CD8-positive, alpha-beta memory T cell (primary cell): ENCODE measurements around the gene CCR7. TPM values are rescaled to one million over a fixed set of nuclear protein-coding genes. Genes with fewer than 3 reads are reported as not detected.

Experiments used
- CTCF ChIA-PET: fragments of 350-600 bp; sonication (Branson Sonifier 250); formaldehyde crosslinking; loops from one replicate; lab custom pipeline; 2021; ENCODE audit warnings: antibody characterized with exemption; lab: Charles Lee
- POLR2A ChIA-PET: fragments of 350-600 bp; sonication (Branson Sonifier 250); formaldehyde crosslinking; loops from one replicate; lab custom pipeline; 2021; ENCODE audit warnings: antibody characterized with exemption; lab: Charles Lee
- DNase-seq, 5 donors: peaks; one replicate each; pipeline versions ENCODE4 v3.0.0 to v3.0.0-alpha.2; 2020 to 2022; ENCODE audit warnings: mixed read lengths in 1 of 5
- H3K27ac ChIP-seq: one replicate; pipeline ENCODE4 v1.7.0; 2013; ENCODE audit warnings: low read depth, mild to moderate bottlenecking, low read length, moderate library complexity
- H3K27me3 ChIP-seq: 2 replicates; pipeline ENCODE4 v1.7.0; 2013; ENCODE audit warnings: low read length, mild to moderate bottlenecking; ENCODE audit not compliant: insufficient read depth, poor library complexity, severe bottlenecking
- H3K36me3 ChIP-seq: 2 replicates; pipeline ENCODE4 v1.7.0; 2013; ENCODE audit warnings: mild to moderate bottlenecking, low read length, moderate library complexity; ENCODE audit not compliant: insufficient read depth
- H3K4me1 ChIP-seq: 2 replicates; pipeline ENCODE4 v1.7.0; 2013; ENCODE audit warnings: mild to moderate bottlenecking, low read length, moderate library complexity; ENCODE audit not compliant: insufficient read depth
- H3K4me3 ChIP-seq: 2 replicates; pipeline ENCODE4 v1.7.0; 2013; ENCODE audit warnings: mild to moderate bottlenecking, low read length
- H3K9me3 ChIP-seq: 2 replicates; pipeline ENCODE4 v1.7.0; 2013; ENCODE audit warnings: mild to moderate bottlenecking, low read length
- H3K27ac Mint-ChIP-seq, 8 donors: one replicate each; pipeline ENCODE4 v1.8.0; 2020 to 2021; ENCODE audit warnings: mixed read lengths in 8 of 8, mild to moderate bottlenecking in 6 of 8, inconsistent platforms in 3 of 8, moderate library complexity in 3 of 8
- H3K27me3 Mint-ChIP-seq, 2 donors: one replicate each; pipeline ENCODE4 v1.8.0; 2020 to 2021; ENCODE audit warnings: mixed read lengths in 2 of 2, mild to moderate bottlenecking in 1 of 2, moderate library complexity in 1 of 2
- H3K36me3 Mint-ChIP-seq, 3 donors: one replicate each; pipeline ENCODE4 v1.8.0; 2020 to 2021; ENCODE audit warnings: mixed read lengths in 3 of 3, inconsistent platforms in 1 of 3, mild to moderate bottlenecking in 1 of 3
- H3K4me1 Mint-ChIP-seq, 3 donors: one replicate each; pipeline ENCODE4 v1.8.0; 2020 to 2021; ENCODE audit warnings: mixed read lengths in 3 of 3, inconsistent platforms in 1 of 3, mild to moderate bottlenecking in 1 of 3
- H3K4me3 Mint-ChIP-seq, 7 donors: one replicate each; pipeline ENCODE4 v1.8.0; 2020 to 2021; ENCODE audit warnings: mixed read lengths in 7 of 7, mild to moderate bottlenecking in 6 of 7, moderate library complexity in 4 of 7, inconsistent platforms in 2 of 7
- H3K9me3 Mint-ChIP-seq, 5 donors: one replicate each; pipeline ENCODE4 v1.8.0; 2020 to 2022; ENCODE audit warnings: mixed read lengths in 5 of 5, mild to moderate bottlenecking in 3 of 5, moderate library complexity in 2 of 5, inconsistent platforms in 1 of 5
- polyA plus RNA-seq: library from polyadenylated mRNA; unstranded; fragments of 300-500 nt; fragmentation: Illumina TruSeq; gene quantifications from one replicate; pipeline ENCODE4 v1.2.3, GENCODE V29; 2021
- total RNA-seq, 2 experiments: library from RNA; stranded (reverse); gene quantifications; one replicate each; pipeline ENCODE4 v1.2.3, GENCODE V29; 2021

CCR7 gene
- total and polyA plus RNA-seq, 3 experiments from 2014 or later, result 152 to 286 (median 154) TPM

DNA sequence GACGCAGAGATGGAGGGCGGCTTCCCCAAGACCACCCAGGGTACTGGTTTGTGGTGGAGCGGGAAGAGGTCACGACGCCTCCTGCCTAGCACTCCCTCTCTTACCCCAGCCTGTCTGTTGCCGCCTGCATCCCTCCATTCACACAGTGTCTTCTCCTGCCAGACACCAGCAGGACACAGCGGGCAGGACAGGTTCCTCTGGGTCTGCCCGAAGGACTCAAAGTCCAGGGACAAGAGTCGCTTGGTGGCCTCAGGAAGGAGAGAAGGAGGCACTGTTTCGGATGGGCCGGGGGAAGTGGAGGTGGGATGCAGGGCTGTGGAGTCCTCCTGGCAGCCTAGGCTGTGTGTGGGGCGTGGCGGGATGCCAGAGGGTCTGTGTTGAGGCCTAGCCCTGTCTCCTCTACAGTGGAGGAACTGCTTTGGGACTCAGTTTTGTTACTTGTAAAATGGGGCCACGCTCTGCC, 44.2 kb downstream of the CCR7 start:
- ChIA-PET CTCF (interaction anchor here (2.3 to 2.4 kb wide), 2 partner anchors 12 to 45 kb away, joined by 6 to 9 read pairs; no protein-coding TSS in a partner anchor), POLR2A (interaction anchor here (0.9 kb wide), 1 partner anchor 19 kb away, joined by 3 read pairs; no protein-coding TSS in a partner anchor)
- no peak overlapping the region for H3K27ac ChIP-seq
- Mint-ChIP-seq H3K36me3 (peaks cover 15 to 34% (median 16%) of the 10 kb centered on the region in 3 donors), H3K4me3 (peak overlapping the region in 2 of 7 donors; percentile 9 to 16), H3K27ac (peak overlapping the region in 1 of 8 donors; percentile 87), H3K4me1 (peaks cover 44 to 71% (median 67%) of the 10 kb centered on the region in 3 donors), H3K27me3 (peaks cover 0 to 5% of the 10 kb centered on the region in 2 donors), H3K9me3 (peaks cover 10 to 14% (median 13%) of the 10 kb centered on the region in 5 donors)
- no peaks in the 10 kb centered on the region for H3K27me3 ChIP-seq
- H3K4me1 ChIP-seq, result peaks cover 38% of the 10 kb centered on the region
- no peak overlapping the region for H3K4me3 ChIP-seq
- DNase-seq, result no peak
- H3K36me3 ChIP-seq, result no peaks in the 10 kb centered on the region
- H3K9me3 ChIP-seq, result peaks cover 11% of the 10 kb centered on the region

DNA sequence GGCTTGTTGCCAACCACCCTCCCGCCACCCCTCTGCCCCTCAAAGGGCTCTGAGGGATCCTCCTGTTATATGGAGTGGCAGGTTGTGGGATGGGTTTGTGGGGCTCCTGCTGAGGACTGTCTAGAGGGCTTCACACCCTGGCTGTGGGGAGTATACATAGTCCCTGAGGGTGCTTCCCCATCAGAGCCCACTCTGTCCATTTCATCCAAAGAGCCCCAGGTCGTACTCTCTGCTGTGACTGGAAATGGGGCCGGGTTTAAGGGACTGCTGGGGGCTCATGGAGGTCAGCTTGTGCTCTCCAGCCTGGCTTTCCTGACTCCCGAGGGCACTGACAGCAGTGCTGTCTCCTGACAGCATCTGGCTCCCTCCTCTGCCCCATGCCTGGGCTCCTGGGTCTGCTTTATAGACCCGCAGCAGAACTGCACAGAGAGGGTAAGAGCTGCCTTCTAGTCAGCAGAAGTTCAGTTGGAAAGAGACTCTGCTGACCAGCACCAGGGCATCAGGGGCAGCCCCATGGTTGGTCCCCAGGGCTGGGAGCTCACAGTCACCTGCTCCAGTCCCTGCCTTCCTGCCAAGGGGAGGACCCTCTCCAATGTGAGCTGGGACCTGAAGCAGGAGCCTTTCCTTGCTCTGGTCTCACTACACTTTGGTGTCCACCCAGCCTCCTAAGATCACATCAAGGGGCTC, 46.0 kb downstream of the CCR7 start:
- H3K27me3 Mint-ChIP-seq, result peaks cover 0 to 5% of the 10 kb centered on the region in 2 donors
- no peak overlapping the region for H3K27ac ChIP-seq
- H3K4me1 Mint-ChIP-seq, result peaks cover 61 to 89% (median 85%) of the 10 kb centered on the region in 3 donors
- H3K4me3 ChIP-seq, result no peak overlapping the region
- H3K4me1 ChIP-seq, result peaks cover 56% of the 10 kb centered on the region
- peaks cover 0 to 3% (median 2%) of the 10 kb centered on the region in 5 donors for H3K9me3 Mint-ChIP-seq
- no peaks in the 10 kb centered on the region for H3K36me3 ChIP-seq
- H3K36me3 Mint-ChIP-seq, result peaks cover 7 to 16% (median 9%) of the 10 kb centered on the region in 3 donors
- no peak for DNase-seq
- H3K9me3 ChIP-seq, result peaks cover under 1% of the 10 kb centered on the region
- no peaks in the 10 kb centered on the region for H3K27me3 ChIP-seq
- H3K27ac Mint-ChIP-seq, result peak overlapping the region in 6 of 8 donors; percentile 27 to 88 (median 62)
- ChIA-PET POLR2A (no interaction called here), CTCF (interaction anchor here (1.0 to 2.4 kb wide), 3 partner anchors 14 to 76 kb away, joined by 3 to 9 read pairs (median 6); partner anchors contain the start of gene IGFBP4)
- H3K4me3 Mint-ChIP-seq, result peak overlapping the region; percentile 21 to 92 (median 63)

DNA sequence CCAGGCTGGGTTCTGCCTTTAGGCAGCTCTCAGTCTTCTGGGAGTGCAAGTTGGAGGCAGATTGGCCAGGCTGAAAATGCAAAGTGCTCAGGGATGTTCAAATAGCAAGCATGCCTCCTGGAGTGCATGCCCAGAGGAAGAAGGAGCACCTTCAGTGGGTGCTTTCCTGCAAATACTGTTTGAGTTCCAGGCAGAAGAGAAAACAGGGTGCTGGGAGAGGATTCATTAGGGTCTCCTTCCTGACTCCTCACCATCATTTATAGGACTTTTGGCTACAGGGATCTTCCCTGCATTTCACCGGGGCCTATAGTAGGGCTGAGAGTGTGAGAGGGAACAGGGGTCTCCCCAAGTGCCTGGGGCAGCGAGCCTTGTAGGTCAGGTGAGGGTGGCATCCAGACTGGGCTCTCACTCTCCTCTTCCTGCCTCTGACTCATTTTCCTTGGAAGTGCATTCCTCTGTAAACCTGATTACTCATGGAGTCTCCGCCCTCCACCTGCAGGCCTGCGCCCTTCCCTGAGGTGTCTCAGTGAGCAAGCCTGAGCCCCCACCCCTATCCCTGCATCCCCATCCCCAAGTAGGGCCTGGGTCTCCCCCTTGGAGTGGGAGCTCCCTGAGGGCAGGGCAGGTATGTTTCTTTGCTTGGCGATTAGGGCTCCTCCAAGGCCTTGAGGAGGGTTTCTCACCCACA, 46.7 kb downstream of the CCR7 start:
- H3K4me1 ChIP-seq, result peaks cover 63% of the 10 kb centered on the region
- H3K36me3 Mint-ChIP-seq, result peaks cover 4 to 11% (median 8%) of the 10 kb centered on the region in 3 donors
- CTCF ChIA-PET, result interaction anchor here (1.9 to 2.7 kb wide), 3 partner anchors 15 to 42 kb away, joined by 8 to 23 read pairs (median 8); no protein-coding TSS in a partner anchor

DNA sequence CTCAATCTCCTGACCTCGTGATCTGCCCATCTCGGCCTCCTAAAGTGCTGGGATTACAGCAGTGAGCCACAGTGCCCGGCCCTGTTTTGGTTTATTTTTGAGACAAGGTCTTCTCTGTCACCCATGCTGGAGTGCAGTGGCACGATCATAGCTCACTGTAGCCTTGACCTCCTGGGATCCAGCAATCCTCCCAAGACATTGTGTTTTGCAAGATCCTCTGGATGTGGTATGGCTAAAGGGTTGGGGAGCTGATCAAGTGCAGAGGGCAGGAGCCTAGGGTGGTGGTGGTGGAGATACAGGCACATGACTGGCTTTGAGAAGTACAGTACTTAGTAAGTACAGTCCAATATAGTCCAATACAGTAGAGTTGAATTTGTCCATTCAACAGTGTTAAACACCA, 47.3 kb downstream of the CCR7 start:
- Histone ChIP-seq H3K27me3 (no peaks in the 10 kb centered on the region), H3K27ac (no peak overlapping the region), H3K9me3 (no peaks in the 10 kb centered on the region), H3K4me3 (peak overlapping the region; percentile 43), H3K4me1 (peaks cover 67% of the 10 kb centered on the region), H3K36me3 (no peaks in the 10 kb centered on the region)
- H3K9me3 Mint-ChIP-seq, result no peaks in the 10 kb centered on the region
- DNase-seq, result no peak
- peak overlapping the region; percentile 45 to 92 (median 89) for H3K4me3 Mint-ChIP-seq
- ChIA-PET POLR2A (interaction anchor here (0.5 to 2.0 kb wide), 3 partner anchors 15 to 407 kb away, joined by 8 to 16 read pairs (median 9); no protein-coding TSS in a partner anchor), CTCF (interaction anchor here (1.1 to 2.7 kb wide), 7 partner anchors 15 to 97 kb away, joined by 3 to 23 read pairs (median 6); no protein-coding TSS in a partner anchor)
- peak overlapping the region in 7 of 8 donors; percentile 18 to 85 (median 64) for H3K27ac Mint-ChIP-seq
- H3K4me1 Mint-ChIP-seq, result peaks cover 68 to 89% (median 87%) of the 10 kb centered on the region in 3 donors
- peaks cover 0 to 5% of the 10 kb centered on the region in 2 donors for H3K27me3 Mint-ChIP-seq
- H3K36me3 Mint-ChIP-seq, result peaks cover 0 to 6% (median 4%) of the 10 kb centered on the region in 3 donors

More for the DNA sequence above, 46.7 kb downstream of the CCR7 start:
- H3K36me3 ChIP-seq, result no peaks in the 10 kb centered on the region
- DNase-seq, result no peak
- H3K9me3 Mint-ChIP-seq, result no peaks in the 10 kb centered on the region
- H3K9me3 ChIP-seq, result no peaks in the 10 kb centered on the region
- H3K27ac ChIP-seq, result no peak overlapping the region
- peaks cover 0 to 5% of the 10 kb centered on the region in 2 donors for H3K27me3 Mint-ChIP-seq
- H3K4me1 Mint-ChIP-seq, result peaks cover 68 to 94% (median 90%) of the 10 kb centered on the region in 3 donors
- H3K4me3 ChIP-seq, result peak overlapping the region; percentile 43
- peak overlapping the region; percentile 45 to 92 (median 89) for H3K4me3 Mint-ChIP-seq
- peak overlapping the region in 7 of 8 donors; percentile 18 to 86 (median 64) for H3K27ac Mint-ChIP-seq
- H3K27me3 ChIP-seq, result no peaks in the 10 kb centered on the region
- POLR2A ChIA-PET, result interaction anchor here (2.0 kb wide), 1 partner anchor 14 kb away, joined by 16 read pairs; no protein-coding TSS in a partner anchor

DNA sequence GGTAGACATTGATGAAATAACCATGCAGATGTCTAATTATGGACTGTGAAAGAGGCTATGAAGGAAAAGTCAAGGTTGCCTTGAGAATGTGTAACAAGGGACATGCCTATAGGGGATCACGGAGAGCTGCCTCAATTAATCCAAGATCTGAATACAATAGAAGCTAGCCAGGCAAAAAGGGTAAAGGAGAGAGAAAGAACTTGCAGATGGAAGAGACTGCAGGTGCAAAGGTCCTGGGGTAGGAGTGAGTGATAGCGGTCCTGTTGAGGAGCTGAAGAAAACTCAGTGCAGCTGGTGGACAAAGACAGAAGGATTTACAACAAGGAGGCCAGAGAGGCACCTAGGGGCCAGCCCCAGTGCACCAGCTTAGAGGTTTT, 48.0 kb downstream of the CCR7 start:
- Histone ChIP-seq H3K27me3 (no peaks in the 10 kb centered on the region), H3K4me1 (peaks cover 67% of the 10 kb centered on the region), H3K9me3 (no peaks in the 10 kb centered on the region), H3K36me3 (no peaks in the 10 kb centered on the region), H3K27ac (peak overlapping the region; percentile 49), H3K4me3 (peak overlapping the region; percentile 40)
- CTCF ChIA-PET, result interaction anchor here (1.0 to 2.7 kb wide), 10 partner anchors 9 to 98 kb away, joined by 3 to 23 read pairs (median 5); no protein-coding TSS in a partner anchor
- Mint-ChIP-seq H3K27me3 (peaks cover 0 to 5% of the 10 kb centered on the region in 2 donors), H3K27ac (peak overlapping the region; percentile 85 to 100 (median 95)), H3K9me3 (no peaks in the 10 kb centered on the region), H3K36me3 (peaks cover 0 to 4% (median 4%) of the 10 kb centered on the region in 3 donors), H3K4me1 (peaks cover 68 to 82% (median 80%) of the 10 kb centered on the region in 3 donors), H3K4me3 (peak overlapping the region; percentile 79 to 92 (median 89))
- POLR2A ChIA-PET, result interaction anchor here (0.5 to 2.0 kb wide), 5 partner anchors 16 to 406 kb away, joined by 3 to 16 read pairs (median 8); no protein-coding TSS in a partner anchor
- DNase-seq, result no peak

DNA sequence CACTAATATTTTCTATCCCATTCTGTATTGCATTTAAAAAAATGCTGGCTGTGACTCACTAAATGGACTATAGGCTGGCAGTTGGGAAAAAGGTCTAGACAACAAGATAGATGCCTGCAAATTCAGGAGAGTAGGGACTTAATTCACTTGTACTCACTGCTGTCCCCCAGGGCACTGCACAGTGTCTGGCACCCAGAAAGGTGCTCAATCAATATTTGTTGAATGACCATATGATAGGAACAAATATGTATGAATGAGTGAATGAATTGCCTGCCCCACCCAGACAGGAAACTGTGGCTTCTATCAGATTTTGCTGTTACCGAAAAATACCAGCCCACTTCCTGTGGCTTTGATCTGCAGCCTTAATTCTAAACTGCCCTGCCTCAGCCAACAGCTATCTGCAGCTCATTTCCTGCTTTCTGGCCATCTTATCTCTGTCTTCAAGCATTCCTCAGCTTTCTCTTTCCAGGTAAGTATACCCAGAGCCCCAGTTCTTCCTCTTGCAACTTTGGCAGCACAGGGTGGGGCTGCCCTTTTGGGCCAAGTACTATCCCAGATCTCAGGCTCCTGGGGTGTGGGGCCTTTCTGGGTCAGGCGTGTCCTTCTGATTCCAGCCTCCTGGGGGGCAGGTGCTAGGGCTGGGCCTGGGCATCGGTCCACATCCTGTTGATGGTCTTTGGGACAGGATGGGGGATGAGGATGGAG, 48.5 kb downstream of the CCR7 start:
- Mint-ChIP-seq H3K4me3 (peak overlapping the region; percentile 79 to 92 (median 89)), H3K36me3 (peaks cover 0 to 3% (median 0%) of the 10 kb centered on the region in 3 donors), H3K27me3 (peaks cover 0 to 5% of the 10 kb centered on the region in 2 donors), H3K4me1 (peaks cover 64 to 77% (median 75%) of the 10 kb centered on the region in 3 donors), H3K27ac (peak overlapping the region; percentile 85 to 100 (median 95)), H3K9me3 (no peaks in the 10 kb centered on the region)
- peak; percentile 61 to 87 (median 83) for DNase-seq
- Histone ChIP-seq H3K4me3 (peak overlapping the region; percentile 40), H3K27me3 (no peaks in the 10 kb centered on the region), H3K9me3 (no peaks in the 10 kb centered on the region), H3K36me3 (no peaks in the 10 kb centered on the region), H3K4me1 (peaks cover 67% of the 10 kb centered on the region), H3K27ac (peak overlapping the region; percentile 49)
- ChIA-PET CTCF (interaction anchor here (0.6 to 2.7 kb wide), 11 partner anchors 9 to 99 kb away, joined by 3 to 23 read pairs (median 4); no protein-coding TSS in a partner anchor), POLR2A (interaction anchor here (0.7 to 2.0 kb wide), 4 partner anchors 16 to 36 kb away, joined by 3 to 16 read pairs (median 7); no protein-coding TSS in a partner anchor)
